Gastroesophageal sphincter (tissue), 3 donors: ENCODE results near the gene PHF5A.

Source experiments
- EP300 ChIP-seq: sonication (generic); formaldehyde crosslinking; IDR thresholded peaks from one replicate; pipeline ENCODE4 v1.6.1; 2017; ENCODE audit warnings: antibody characterized with exemption, mild to moderate bottlenecking
- POLR2A ChIP-seq, 2 donors: fragments of 450-650 bp; IDR thresholded peaks; one replicate each; pipeline ENCODE4 v1.6.1; 2017; ENCODE audit warnings: antibody characterized with exemption in 2 of 2, mild to moderate bottlenecking in 2 of 2, moderate library complexity in 1 of 2
- POLR2AphosphoS5 ChIP-seq: sonication (generic); formaldehyde crosslinking; IDR thresholded peaks from one replicate; pipeline ENCODE4 v1.6.1; 2017; ENCODE audit warnings: antibody characterized with exemption
- TF ChIP-seq, protein P1 (sequence below), 4 experiments: fragments of 200-600 bp in 2 of 4; fragments of 450-650 bp in 2 of 4; sonication (generic) in 1 of 4; IDR thresholded peaks; one replicate each; pipeline ENCODE4 v1.5.1; 2017 to 2019; ENCODE audit warnings: antibody characterized with exemption in 4 of 4, mild to moderate bottlenecking in 2 of 4, moderate library complexity in 2 of 4

DNA sequence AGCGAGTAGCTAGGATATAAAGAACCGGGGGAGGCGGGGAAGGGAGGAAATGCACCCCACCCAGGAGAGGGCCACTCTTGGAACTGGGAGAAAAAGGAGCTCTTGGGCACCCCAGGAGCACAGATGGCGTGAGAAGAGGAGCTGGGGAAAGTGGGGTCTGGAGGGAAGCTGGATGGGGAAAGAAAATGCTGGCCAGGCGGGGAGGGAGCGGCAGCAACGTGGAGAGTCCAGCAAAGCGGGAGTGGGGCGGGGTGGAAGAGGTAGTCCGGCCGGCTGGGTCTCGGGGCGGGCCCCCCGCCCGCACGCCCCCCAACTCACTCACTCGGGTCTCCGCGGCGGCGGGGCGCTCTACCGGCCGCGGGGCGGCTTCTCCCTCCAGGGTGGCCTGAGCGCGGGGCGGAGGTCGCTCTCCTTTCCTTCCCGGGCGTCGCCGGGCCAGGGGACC, 22.4 kb downstream of the PHF5A start:
- TF ChIP-seq POLR2A (IDR thresholded peaks at IDR 0.05) = no peak
- TF ChIP-seq, protein P1, sequence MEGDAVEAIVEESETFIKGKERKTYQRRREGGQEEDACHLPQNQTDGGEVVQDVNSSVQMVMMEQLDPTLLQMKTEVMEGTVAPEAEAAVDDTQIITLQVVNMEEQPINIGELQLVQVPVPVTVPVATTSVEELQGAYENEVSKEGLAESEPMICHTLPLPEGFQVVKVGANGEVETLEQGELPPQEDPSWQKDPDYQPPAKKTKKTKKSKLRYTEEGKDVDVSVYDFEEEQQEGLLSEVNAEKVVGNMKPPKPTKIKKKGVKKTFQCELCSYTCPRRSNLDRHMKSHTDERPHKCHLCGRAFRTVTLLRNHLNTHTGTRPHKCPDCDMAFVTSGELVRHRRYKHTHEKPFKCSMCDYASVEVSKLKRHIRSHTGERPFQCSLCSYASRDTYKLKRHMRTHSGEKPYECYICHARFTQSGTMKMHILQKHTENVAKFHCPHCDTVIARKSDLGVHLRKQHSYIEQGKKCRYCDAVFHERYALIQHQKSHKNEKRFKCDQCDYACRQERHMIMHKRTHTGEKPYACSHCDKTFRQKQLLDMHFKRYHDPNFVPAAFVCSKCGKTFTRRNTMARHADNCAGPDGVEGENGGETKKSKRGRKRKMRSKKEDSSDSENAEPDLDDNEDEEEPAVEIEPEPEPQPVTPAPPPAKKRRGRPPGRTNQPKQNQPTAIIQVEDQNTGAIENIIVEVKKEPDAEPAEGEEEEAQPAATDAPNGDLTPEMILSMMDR (IDR thresholded peaks at IDR 0.05) = no peak
- TF ChIP-seq POLR2AphosphoS5 = no peak
- TF ChIP-seq EP300 = no peak
